Left lung (tissue), 10 donors: ENCODE data around the gene RAB3A. TPM values are rescaled to one million over a fixed set of nuclear protein-coding genes. Genes with fewer than 3 reads are reported as not detected.

Experiments
- ATAC-seq: fragments of 200-7000 bp; cut with Tn5 transposase; one replicate; pipeline ENCODE4 v1.9.1; 2020; ENCODE audit warnings: moderate library complexity
- DNase-seq, 4 donors: peaks; one replicate each; pipeline ENCODE4 v3.0.0-alpha.2; 2013 to 2020
- H3K27ac ChIP-seq, 2 donors: fragments of 200-600 bp; sonication (generic) in 1 of 2; one replicate each; pipeline versions ENCODE4 v1.5.0 to v1.8.0; 2020 to 2021
- H3K27me3 ChIP-seq, 2 donors: fragments of 200-600 bp; sonication (generic) in 1 of 2; one replicate each; pipeline versions ENCODE4 v1.5.0 to v1.8.0; 2020 to 2021
- H3K36me3 ChIP-seq, 2 donors: fragments of 200-600 bp; sonication (generic) in 1 of 2; one replicate each; pipeline versions ENCODE4 v1.5.0 to v1.8.0; 2020 to 2021
- H3K4me1 ChIP-seq, 2 donors: fragments of 200-600 bp; one replicate each; pipeline ENCODE4 v1.8.0; 2021
- H3K4me3 ChIP-seq, 2 donors: fragments of 200-600 bp; sonication (generic) in 1 of 2; one replicate each; pipeline versions ENCODE4 v1.5.0 to v1.8.0; 2020 to 2021; ENCODE audit warnings: mild to moderate bottlenecking in 1 of 2
- H3K9me3 ChIP-seq, 2 donors: fragments of 200-600 bp; sonication (generic) in 1 of 2; one replicate each; pipeline versions ENCODE4 v1.5.0 to v1.8.0; 2020 to 2021
- CTCF ChIP-seq, 2 donors: fragments of 200-600 bp; sonication (generic) in 1 of 2; IDR thresholded peaks; one replicate each; pipeline versions ENCODE4 v1.5.0 to v1.8.0; 2021; ENCODE audit warnings: antibody characterized with exemption in 2 of 2
- intact Hi-C, 2 donors: fragments of 100-400 bp; cut with DNase I; formaldehyde crosslinking; loops; one replicate each; pipeline versions ENCODE4 v1.11.2 to v1.14.2; 2022
- polyA plus RNA-seq, 6 donors: library from polyadenylated mRNA; unstranded; fragments of 120-200 nt; gene quantifications; one replicate each; pipeline ENCODE4 v1.2.1, GENCODE V29; 2013; ENCODE audit not compliant: insufficient read length in 6 of 6
- total RNA-seq, 2 donors: library from RNA; stranded (reverse); fragmentation: NEBNext Ultra II Directional; extraction: Animal tissue kit (Norgen Biotek cat#: 25700); gene quantifications; one replicate each; pipeline ENCODE4 v1.2.1, GENCODE V29; 2021
- donor health status: DM: no; HTN: yes; CAD: no.
- donor health status: DM: no; HTN: no; CAD: no.

Gene RAB3A
- total and polyA plus RNA-seq, 8 donors, result 3.1 to 6.2 (median 4.3) TPM

- Histone ChIP-seq H3K27ac (peak overlapping the region; percentile 78 to 88), H3K4me1 (peaks cover 4 to 87% of the 10 kb centered on the region in 2 donors), H3K9me3 (no peaks in the 10 kb centered on the region), H3K4me3 (peak overlapping the region; percentile 58 to 76), H3K27me3 (no peaks in the 10 kb centered on the region), H3K36me3 (peaks cover 0 to 50% of the 10 kb centered on the region in 2 donors)
- intact Hi-C loops, result no loop called here
- DNase-seq (peak in 2 of 4 donors; percentile 90 to 94), ATAC-seq (peak; percentile 26)
- no peak for TF ChIP-seq CTCF (IDR thresholded peaks at IDR 0.05)
These were observed 30.7 kb downstream of the RAB3A start for GRCh38 chr19:18173054-18173571.

GRCh38 chr19:18172331-18173053, 31.4 kb downstream of the RAB3A start:
- H3K9me3 ChIP-seq, result no peaks in the 10 kb centered on the region
- no peak for DNase-seq
- peak overlapping the region; percentile 48 to 88 for H3K27ac ChIP-seq
- H3K4me3 ChIP-seq, result peak overlapping the region in 1 of 2 donors; percentile 76
- ATAC-seq, result no peak
- intact Hi-C loops, result no loop called here
- no peaks in the 10 kb centered on the region for H3K27me3 ChIP-seq
- no peak for TF ChIP-seq CTCF (IDR thresholded peaks at IDR 0.05)
- peaks cover 0 to 49% of the 10 kb centered on the region in 2 donors for H3K36me3 ChIP-seq
- peaks cover 4 to 88% of the 10 kb centered on the region in 2 donors for H3K4me1 ChIP-seq

- no peak overlapping the region for H3K4me3 ChIP-seq
- no peak for TF ChIP-seq CTCF (IDR thresholded peaks at IDR 0.05)
- peaks cover 0 to 49% of the 10 kb centered on the region in 2 donors for H3K36me3 ChIP-seq
- H3K27ac ChIP-seq, result peak overlapping the region in 1 of 2 donors; percentile 88
- DNase-seq, result no peak
- ATAC-seq, result no peak
- peaks cover 4 to 82% of the 10 kb centered on the region in 2 donors for H3K4me1 ChIP-seq
- intact Hi-C loops, result no loop called here
- no peaks in the 10 kb centered on the region for H3K9me3 ChIP-seq
- no peaks in the 10 kb centered on the region for H3K27me3 ChIP-seq
These were observed 32.1 kb downstream of the RAB3A start for GRCh38 chr19:18171605-18172327.

GRCh38 chr19:18170714-18171255, 33.1 kb downstream of the RAB3A start:
- H3K36me3 ChIP-seq, result peaks cover 0 to 49% of the 10 kb centered on the region in 2 donors
- H3K4me3 ChIP-seq, result peak overlapping the region in 1 of 2 donors; percentile 19
- ATAC-seq, result peak; percentile 4

More at GRCh38 chr19:18170714-18171255, 33.1 kb downstream of the RAB3A start:
- Histone ChIP-seq H3K27me3 (no peaks in the 10 kb centered on the region), H3K27ac (peak overlapping the region; percentile 75 to 88), H3K9me3 (no peaks in the 10 kb centered on the region), H3K4me1 (peaks cover 4 to 73% of the 10 kb centered on the region in 2 donors)
- intact Hi-C loops, result no loop called here
- TF ChIP-seq CTCF (IDR thresholded peaks at IDR 0.05), result no peak
- peak in 1 of 4 donors; percentile 80 for DNase-seq
